ENCODE measurements around the gene IGLL5. TPM values are rescaled to one million over a fixed set of nuclear protein-coding genes. Genes with fewer than 3 reads are reported as not detected.

The IGLL5 gene
- polyA plus RNA-seq, 1 donor (not counting 4 experiments of a cell fraction or from before 2014, with no cell fraction given): not detected

- FAIRE-seq (no peak), DNase-seq (ENCODE audit: low read depth, low spot score) (no peak)
- TF ChIP-seq CTCF (optimal IDR thresholded peaks at IDR 0.05 in 1 of 3, IDR thresholded peaks at IDR 0.05 in 1 of 3, conservative IDR thresholded peaks at IDR 0.05 in 1 of 3; ENCODE audit: extremely low read depth in 1 of 3, insufficient read depth in 2 of 3, low read length in 3 of 3) (no peak), EZH2 (IDR thresholded peaks at IDR 0.05; ENCODE audit: low read length) (no peak)
- Histone ChIP-seq H3K27me3 (ENCODE audit: control insufficient read depth, extremely low read depth, insufficient read depth, low read length) (no peaks in the 10 kb centered on the region), H3K9ac (ENCODE audit: control insufficient read depth, extremely low read depth, insufficient read depth, low read length) (no peak overlapping the region), H3K4me1 (ENCODE audit: control insufficient read depth, extremely low read depth, insufficient read depth, low read length) (no peaks in the 10 kb centered on the region), H3K4me3 (ENCODE audit: control insufficient read depth in 2 of 3, extremely low read depth in 1 of 3, insufficient read depth in 2 of 3, low read depth in 1 of 3, low read length in 3 of 3) (no peak overlapping the region), H3K27ac (ENCODE audit: control insufficient read depth, insufficient read depth, low read length) (no peak overlapping the region), H3K36me3 (ENCODE audit: control insufficient read depth in 2 of 2, extremely low read depth in 1 of 2, insufficient read depth in 2 of 2, low read length in 2 of 2) (no peaks in the 10 kb centered on the region), H3K9me1 (ENCODE audit: control insufficient read depth, extremely low read depth, insufficient read depth, low read length) (no peaks in the 10 kb centered on the region), H3K9me3 (ENCODE audit: control insufficient read depth, low read depth, low read length) (no peaks in the 10 kb centered on the region), H2AFZ (ENCODE audit: control insufficient read depth, low read length) (no peak overlapping the region), H3K79me2 (ENCODE audit: control insufficient read depth, insufficient read depth, low read length) (no peaks in the 10 kb centered on the region), H4K20me1 (ENCODE audit: control insufficient read depth, extremely low read depth, insufficient read depth, low read length) (no peaks in the 10 kb centered on the region), H3K4me2 (ENCODE audit: control insufficient read depth, extremely low read depth, insufficient read depth, low read depth, low read length) (no peak overlapping the region)
- dilution Hi-C loops (cut with MboI; ENCODE audit: extremely low pct_ligation_motif_present, low sequenced_read_pairs): no loop called here
These were observed 39.0 kb downstream of the IGLL5 start for GRCh38 chr22:22926370-22927195.

- Histone ChIP-seq H3K27me3 (ENCODE audit: control insufficient read depth, extremely low read depth, insufficient read depth, low read length) (no peaks in the 10 kb centered on the region), H2AFZ (ENCODE audit: control insufficient read depth, low read length) (no peak overlapping the region), H3K9me3 (ENCODE audit: control insufficient read depth, low read depth, low read length) (no peaks in the 10 kb centered on the region), H3K9ac (ENCODE audit: control insufficient read depth, extremely low read depth, insufficient read depth, low read length) (no peak overlapping the region), H3K36me3 (ENCODE audit: control insufficient read depth in 2 of 2, extremely low read depth in 1 of 2, insufficient read depth in 2 of 2, low read length in 2 of 2) (no peaks in the 10 kb centered on the region), H3K27ac (ENCODE audit: control insufficient read depth, insufficient read depth, low read length) (no peak overlapping the region), H3K79me2 (ENCODE audit: control insufficient read depth, insufficient read depth, low read length) (no peaks in the 10 kb centered on the region), H3K4me1 (ENCODE audit: control insufficient read depth, extremely low read depth, insufficient read depth, low read length) (no peaks in the 10 kb centered on the region), H3K4me2 (ENCODE audit: control insufficient read depth, extremely low read depth, insufficient read depth, low read depth, low read length) (no peak overlapping the region), H4K20me1 (ENCODE audit: control insufficient read depth, extremely low read depth, insufficient read depth, low read length) (no peaks in the 10 kb centered on the region), H3K9me1 (ENCODE audit: control insufficient read depth, extremely low read depth, insufficient read depth, low read length) (no peaks in the 10 kb centered on the region), H3K4me3 (ENCODE audit: control insufficient read depth in 2 of 3, extremely low read depth in 1 of 3, insufficient read depth in 2 of 3, low read depth in 1 of 3, low read length in 3 of 3) (no peak overlapping the region)
- no peak for DNase-seq (ENCODE audit: low read depth, low spot score)
- dilution Hi-C loops (cut with MboI; ENCODE audit: extremely low pct_ligation_motif_present, low sequenced_read_pairs): no loop called here
- no peak for FAIRE-seq
- TF ChIP-seq CTCF (optimal IDR thresholded peaks at IDR 0.05 in 1 of 3, IDR thresholded peaks at IDR 0.05 in 1 of 3, conservative IDR thresholded peaks at IDR 0.05 in 1 of 3; ENCODE audit: extremely low read depth in 1 of 3, insufficient read depth in 2 of 3, low read length in 3 of 3) (no peak), EZH2 (IDR thresholded peaks at IDR 0.05; ENCODE audit: low read length) (no peak)
These were observed 39.7 kb downstream of the IGLL5 start for GRCh38 chr22:22927196-22927887.
